Thyroid gland (tissue), 4 donors: Measurements from ENCODE around the gene DDX46. TPM values are rescaled to one million over a fixed set of nuclear protein-coding genes. Genes with fewer than 3 reads are reported as not detected.
"Not testable (repeated sequence)": the region's sequence is repeated elsewhere in the genome, so short reads cannot be mapped to it uniquely, and the experiment has no call there.

Experiments used
- DNase-seq, 2 donors: peaks; one replicate each; pipeline ENCODE4 v3.0.0-alpha.2; 2019
- H3K27ac ChIP-seq, 3 donors: fragments of 200-600 bp; sonication (generic); 1 replicate in 2 of 3; 2 replicates in 1 of 3; pipeline ENCODE4 v1.5.1; 2016 to 2019; ENCODE audit warnings: mild to moderate bottlenecking in 1 of 3, moderate library complexity in 1 of 3
- H3K27me3 ChIP-seq: fragments of 200-600 bp; sonication (generic); one replicate; pipeline ENCODE4 v1.5.1; 2019
- H3K36me3 ChIP-seq, 2 donors: fragments of 200-600 bp; sonication (generic); one replicate each; pipeline ENCODE4 v1.5.1; 2016 to 2019
- H3K4me1 ChIP-seq, 2 donors: fragments of 200-600 bp; sonication (generic); one replicate each; pipeline ENCODE4 v1.5.1; 2017 to 2019
- H3K4me3 ChIP-seq, 3 donors: fragments of 200-600 bp; sonication (generic); replicated peaks in 1 of 3; 1 replicate in 2 of 3; 2 replicates in 1 of 3; pipeline ENCODE4 v1.5.1; 2016; ENCODE audit warnings: mild to moderate bottlenecking in 1 of 3
- H3K9me3 ChIP-seq: fragments of 200-600 bp; sonication (generic); one replicate; pipeline ENCODE4 v1.5.1; 2017
- CTCF ChIP-seq, 6 experiments: fragments of 200-600 bp in 3 of 6; fragments of 450-650 bp in 3 of 6; sonication (generic) in 3 of 6; IDR thresholded peaks; one replicate each; pipeline ENCODE4 v1.5.1; 2016 to 2019; ENCODE audit warnings: antibody characterized with exemption in 6 of 6, mild to moderate bottlenecking in 2 of 6, inconsistent platforms in 1 of 6, moderate library complexity in 1 of 6
- POLR2A ChIP-seq, 2 donors: fragments of 450-650 bp; IDR thresholded peaks; one replicate each; pipeline ENCODE4 v1.6.1; 2017; ENCODE audit warnings: antibody characterized with exemption in 2 of 2, mild to moderate bottlenecking in 2 of 2, moderate library complexity in 1 of 2
- WGBS, 2 donors: methylation state at CpG; one replicate each; pipeline ENCODE4 v1.1.5; 2017; 5-methylcytosine and 5-hydroxymethylcytosine counted together
- intact Hi-C: fragments of 100-400 bp; cut with DNase I; formaldehyde crosslinking; loops from one replicate; pipeline ENCODE4 v1.15.1; 2023
- total RNA-seq, 4 donors: library from RNA; depleted of rRNA; stranded (reverse); fragments of >200 nt; gene quantifications; one replicate each; pipeline ENCODE4 v1.2.3, GENCODE V29; 2016

The DDX46 gene
- total RNA-seq, 4 donors from 2014 or later = 37.3 to 97.0 (median 63.6) TPM

- 52 to 76% methylated on average over 1 of the region's 1 CpG for WGBS, 2 donors
- H3K4me1 ChIP-seq = peaks cover 16 to 29% of the 10 kb centered on the region in 2 donors
- intact Hi-C loops = no loop called here
- no peak overlapping the region for H3K27ac ChIP-seq
- H3K4me3 ChIP-seq = no peak overlapping the region
- H3K27me3 ChIP-seq = no peaks in the 10 kb centered on the region
- H3K9me3 ChIP-seq = no peaks in the 10 kb centered on the region
- DNase-seq = no peak
- peak in 2 of 6 experiments; percentile 31 to 44 for TF ChIP-seq CTCF (IDR thresholded peaks at IDR 0.05)
- no peak for TF ChIP-seq POLR2A (IDR thresholded peaks at IDR 0.05)
- peaks cover 15% of the 10 kb centered on the region in 2 donors for H3K36me3 ChIP-seq
These were observed 92.8 kb downstream of the DDX46 start for GRCh38 chr5:134851307-134851923.

GRCh38 chr5:134856465-134856864, 97.9 kb downstream of the DDX46 start:
- DNase-seq, H3K9me3 ChIP-seq, H3K27ac ChIP-seq, H3K4me3 ChIP-seq, H3K4me1 ChIP-seq, intact Hi-C loops, H3K27me3 ChIP-seq: not testable (repeated sequence)
- H3K36me3 ChIP-seq = peaks cover 15 to 30% of the 10 kb centered on the region in 2 donors
- WGBS, 2 donors = 95 to 98% methylated on average over 7 of the region's 7 CpGs

GRCh38 chr5:134857401-134857800, 98.8 kb downstream of the DDX46 start:
- H3K4me3 ChIP-seq = no peak overlapping the region
- no peak overlapping the region for H3K27ac ChIP-seq
- peaks cover 15 to 30% of the 10 kb centered on the region in 2 donors for H3K36me3 ChIP-seq
- peaks cover 7 to 9% of the 10 kb centered on the region in 2 donors for H3K4me1 ChIP-seq
- intact Hi-C loops = no loop called here
- H3K9me3 ChIP-seq = no peaks in the 10 kb centered on the region
- H3K27me3 ChIP-seq = no peaks in the 10 kb centered on the region
- TF ChIP-seq POLR2A (IDR thresholded peaks at IDR 0.05) (no peak), CTCF (IDR thresholded peaks at IDR 0.05) (no peak)
- 85 to 89% methylated on average over 3 of the region's 3 CpGs for WGBS, 2 donors
- DNase-seq = no peak

GRCh38 chr5:134864707-134865106, 106.1 kb downstream of the DDX46 start:
- no peak for DNase-seq
- 91 to 95% methylated on average over 2 of the region's 2 CpGs for WGBS, 2 donors
- Histone ChIP-seq H3K4me1 (no peaks in the 10 kb centered on the region), H3K27ac (no peak overlapping the region), H3K4me3 (no peak overlapping the region), H3K27me3 (no peaks in the 10 kb centered on the region), H3K36me3 (peaks cover 0 to 12% of the 10 kb centered on the region in 2 donors), H3K9me3 (no peaks in the 10 kb centered on the region)
- intact Hi-C loops = no loop called here
- TF ChIP-seq POLR2A (IDR thresholded peaks at IDR 0.05) = no peak
- no peak for TF ChIP-seq CTCF (IDR thresholded peaks at IDR 0.05)

GRCh38 chr5:134873494-134873893, 114.9 kb downstream of the DDX46 start:
- H3K27ac ChIP-seq = peak overlapping the region; percentile 89 to 94 (median 91)
- no peaks in the 10 kb centered on the region for H3K9me3 ChIP-seq
- intact Hi-C loops = no loop called here
- H3K36me3 ChIP-seq = no peaks in the 10 kb centered on the region
- H3K4me3 ChIP-seq = no peak overlapping the region
- no peak for DNase-seq
- WGBS, 2 donors = 89 to 91% methylated on average over 6 of the region's 6 CpGs
- no peaks in the 10 kb centered on the region for H3K27me3 ChIP-seq
- peaks cover 21 to 36% of the 10 kb centered on the region in 2 donors for H3K4me1 ChIP-seq
- TF ChIP-seq CTCF (IDR thresholded peaks at IDR 0.05) (no peak), POLR2A (IDR thresholded peaks at IDR 0.05) (no peak)
